ENCODE measurements around the gene SHISAL2A.

Gene SHISAL2A

GRCh38 chr1:52615489-52616042 is 17.4 kb upstream of the SHISAL2A start:
- TF ChIP-seq CTCF (IDR thresholded peaks at IDR 0.05; ENCODE audit: insufficient read depth, low read depth, low read length, missing control alignments): no peak
- DNase-seq (ENCODE audit: low read depth): no peak
- H3K4me3 ChIP-seq (ENCODE audit: low read length): no peak overlapping the region

GRCh38 chr1:52621950-52622349 is 11.0 kb upstream of the SHISAL2A start:
- no peak overlapping the region for H3K4me3 ChIP-seq (ENCODE audit: low read length)
- DNase-seq (ENCODE audit: low read depth): no peak
- no peak for TF ChIP-seq CTCF (IDR thresholded peaks at IDR 0.05; ENCODE audit: insufficient read depth, low read depth, low read length, missing control alignments)

- no peak for DNase-seq (ENCODE audit: low read depth)
- no peak for TF ChIP-seq CTCF (IDR thresholded peaks at IDR 0.05; ENCODE audit: insufficient read depth, low read depth, low read length, missing control alignments)
- no peak overlapping the region for H3K4me3 ChIP-seq (ENCODE audit: low read length)
Observed at GRCh38 chr1:52623812-52624211, 9.2 kb upstream of the SHISAL2A start.

- TF ChIP-seq CTCF (IDR thresholded peaks at IDR 0.05; ENCODE audit: insufficient read depth, low read depth, low read length, missing control alignments): no peak
- H3K4me3 ChIP-seq (ENCODE audit: low read length): no peak overlapping the region
- no peak for DNase-seq (ENCODE audit: low read depth)
Observed at GRCh38 chr1:52627028-52627427, 5.9 kb upstream of the SHISAL2A start.

- DNase-seq (ENCODE audit: low read depth): no peak
Observed at GRCh38 chr1:52628614-52629324, 4.2 kb upstream of the SHISAL2A start.

GRCh38 chr1:52629325-52629643 is 3.7 kb upstream of the SHISAL2A start:
- no peak for DNase-seq (ENCODE audit: low read depth)
- H3K4me3 ChIP-seq (ENCODE audit: low read length): no peak overlapping the region
- TF ChIP-seq CTCF (IDR thresholded peaks at IDR 0.05; ENCODE audit: insufficient read depth, low read depth, low read length, missing control alignments): no peak

More at GRCh38 chr1:52628614-52629324, 4.2 kb upstream of the SHISAL2A start:
- no peak overlapping the region for H3K4me3 ChIP-seq (ENCODE audit: low read length)
- no peak for TF ChIP-seq CTCF (IDR thresholded peaks at IDR 0.05; ENCODE audit: insufficient read depth, low read depth, low read length, missing control alignments)

GRCh38 chr1:52629667-52630066 is 3.3 kb upstream of the SHISAL2A start:
- DNase-seq (ENCODE audit: low read depth): no peak
- H3K4me3 ChIP-seq (ENCODE audit: low read length): no peak overlapping the region
- TF ChIP-seq CTCF (IDR thresholded peaks at IDR 0.05; ENCODE audit: insufficient read depth, low read depth, low read length, missing control alignments): no peak
